ENCODE measurements around the gene ZCCHC10. TPM values are rescaled to one million over a fixed set of nuclear protein-coding genes. Genes with fewer than 3 reads are reported as not detected.

Gene ZCCHC10
- total and polyA plus RNA-seq, 10 of the 15 experiments (the other 5 are each of a cell fraction or from before 2014, with no cell fraction given) = 16.8 to 117 (median 53.5) TPM

DNA sequence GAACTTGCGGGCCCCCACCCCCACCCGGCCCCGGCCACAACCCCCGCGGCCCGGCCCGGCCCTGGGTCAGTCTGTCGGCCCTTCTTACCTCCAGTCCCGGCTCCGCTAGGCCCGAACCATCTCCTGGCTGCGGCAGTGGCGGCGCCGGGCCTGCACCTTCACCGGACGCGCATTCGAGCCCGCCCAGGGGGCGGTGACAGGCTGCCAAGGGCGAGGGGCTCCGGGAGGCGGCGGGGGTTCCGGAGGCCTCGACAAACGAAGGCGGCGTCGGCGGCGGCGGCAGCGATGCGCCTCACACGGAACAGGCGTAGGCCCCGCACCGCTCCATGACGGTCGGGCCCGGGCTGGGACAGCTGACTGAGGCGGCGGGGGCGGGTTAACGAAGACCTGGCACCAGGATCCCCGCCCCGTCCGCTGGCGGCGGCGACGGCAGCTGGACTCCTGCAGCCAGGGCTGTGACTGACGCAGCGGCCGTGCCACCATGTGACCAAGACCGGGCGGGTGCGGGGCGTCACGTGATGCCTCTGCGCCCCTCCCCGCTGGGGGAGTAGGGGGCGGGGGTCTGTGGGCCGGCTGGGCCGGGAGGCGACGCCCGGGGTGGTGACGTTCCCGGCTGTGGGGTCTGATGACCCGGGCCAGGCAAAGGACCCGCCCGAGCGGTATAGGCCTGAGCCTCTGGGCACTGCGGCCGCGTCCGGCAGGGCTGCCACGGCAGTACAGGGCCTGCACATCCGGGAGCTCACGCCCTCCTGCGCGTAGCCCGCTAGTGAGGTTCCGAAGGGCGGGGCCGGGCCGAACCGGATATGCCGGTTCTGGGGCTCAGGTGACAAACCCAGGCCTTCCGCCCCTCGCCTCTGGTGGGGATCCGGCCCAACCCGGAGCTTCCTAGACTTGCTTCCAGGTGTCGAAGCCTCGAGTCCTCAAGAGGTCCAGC lies 62.9 kb downstream of the ZCCHC10 start, which contains the start of gene AFF4 (continued):
- TF ChIP-seq, protein P1, sequence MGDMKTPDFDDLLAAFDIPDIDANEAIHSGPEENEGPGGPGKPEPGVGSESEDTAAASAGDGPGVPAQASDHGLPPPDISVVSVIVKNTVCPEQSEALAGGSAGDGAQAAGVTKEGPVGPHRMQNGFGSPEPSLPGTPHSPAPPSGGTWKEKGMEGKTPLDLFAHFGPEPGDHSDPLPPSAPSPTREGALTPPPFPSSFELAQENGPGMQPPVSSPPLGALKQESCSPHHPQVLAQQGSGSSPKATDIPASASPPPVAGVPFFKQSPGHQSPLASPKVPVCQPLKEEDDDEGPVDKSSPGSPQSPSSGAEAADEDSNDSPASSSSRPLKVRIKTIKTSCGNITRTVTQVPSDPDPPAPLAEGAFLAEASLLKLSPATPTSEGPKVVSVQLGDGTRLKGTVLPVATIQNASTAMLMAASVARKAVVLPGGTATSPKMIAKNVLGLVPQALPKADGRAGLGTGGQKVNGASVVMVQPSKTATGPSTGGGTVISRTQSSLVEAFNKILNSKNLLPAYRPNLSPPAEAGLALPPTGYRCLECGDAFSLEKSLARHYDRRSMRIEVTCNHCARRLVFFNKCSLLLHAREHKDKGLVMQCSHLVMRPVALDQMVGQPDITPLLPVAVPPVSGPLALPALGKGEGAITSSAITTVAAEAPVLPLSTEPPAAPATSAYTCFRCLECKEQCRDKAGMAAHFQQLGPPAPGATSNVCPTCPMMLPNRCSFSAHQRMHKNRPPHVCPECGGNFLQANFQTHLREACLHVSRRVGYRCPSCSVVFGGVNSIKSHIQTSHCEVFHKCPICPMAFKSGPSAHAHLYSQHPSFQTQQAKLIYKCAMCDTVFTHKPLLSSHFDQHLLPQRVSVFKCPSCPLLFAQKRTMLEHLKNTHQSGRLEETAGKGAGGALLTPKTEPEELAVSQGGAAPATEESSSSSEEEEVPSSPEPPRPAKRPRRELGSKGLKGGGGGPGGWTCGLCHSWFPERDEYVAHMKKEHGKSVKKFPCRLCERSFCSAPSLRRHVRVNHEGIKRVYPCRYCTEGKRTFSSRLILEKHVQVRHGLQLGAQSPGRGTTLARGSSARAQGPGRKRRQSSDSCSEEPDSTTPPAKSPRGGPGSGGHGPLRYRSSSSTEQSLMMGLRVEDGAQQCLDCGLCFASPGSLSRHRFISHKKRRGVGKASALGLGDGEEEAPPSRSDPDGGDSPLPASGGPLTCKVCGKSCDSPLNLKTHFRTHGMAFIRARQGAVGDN (IDR thresholded peaks at IDR 0.05) = peak; percentile 88
- no peak for TF ChIP-seq ZNF384 (IDR thresholded peaks at IDR 0.05; ENCODE audit: borderline replicate concordance, low read depth, low read length)
- no peak for TF ChIP-seq SMARCA5 (IDR thresholded peaks at IDR 0.05)
- TF ChIP-seq, protein P2, sequence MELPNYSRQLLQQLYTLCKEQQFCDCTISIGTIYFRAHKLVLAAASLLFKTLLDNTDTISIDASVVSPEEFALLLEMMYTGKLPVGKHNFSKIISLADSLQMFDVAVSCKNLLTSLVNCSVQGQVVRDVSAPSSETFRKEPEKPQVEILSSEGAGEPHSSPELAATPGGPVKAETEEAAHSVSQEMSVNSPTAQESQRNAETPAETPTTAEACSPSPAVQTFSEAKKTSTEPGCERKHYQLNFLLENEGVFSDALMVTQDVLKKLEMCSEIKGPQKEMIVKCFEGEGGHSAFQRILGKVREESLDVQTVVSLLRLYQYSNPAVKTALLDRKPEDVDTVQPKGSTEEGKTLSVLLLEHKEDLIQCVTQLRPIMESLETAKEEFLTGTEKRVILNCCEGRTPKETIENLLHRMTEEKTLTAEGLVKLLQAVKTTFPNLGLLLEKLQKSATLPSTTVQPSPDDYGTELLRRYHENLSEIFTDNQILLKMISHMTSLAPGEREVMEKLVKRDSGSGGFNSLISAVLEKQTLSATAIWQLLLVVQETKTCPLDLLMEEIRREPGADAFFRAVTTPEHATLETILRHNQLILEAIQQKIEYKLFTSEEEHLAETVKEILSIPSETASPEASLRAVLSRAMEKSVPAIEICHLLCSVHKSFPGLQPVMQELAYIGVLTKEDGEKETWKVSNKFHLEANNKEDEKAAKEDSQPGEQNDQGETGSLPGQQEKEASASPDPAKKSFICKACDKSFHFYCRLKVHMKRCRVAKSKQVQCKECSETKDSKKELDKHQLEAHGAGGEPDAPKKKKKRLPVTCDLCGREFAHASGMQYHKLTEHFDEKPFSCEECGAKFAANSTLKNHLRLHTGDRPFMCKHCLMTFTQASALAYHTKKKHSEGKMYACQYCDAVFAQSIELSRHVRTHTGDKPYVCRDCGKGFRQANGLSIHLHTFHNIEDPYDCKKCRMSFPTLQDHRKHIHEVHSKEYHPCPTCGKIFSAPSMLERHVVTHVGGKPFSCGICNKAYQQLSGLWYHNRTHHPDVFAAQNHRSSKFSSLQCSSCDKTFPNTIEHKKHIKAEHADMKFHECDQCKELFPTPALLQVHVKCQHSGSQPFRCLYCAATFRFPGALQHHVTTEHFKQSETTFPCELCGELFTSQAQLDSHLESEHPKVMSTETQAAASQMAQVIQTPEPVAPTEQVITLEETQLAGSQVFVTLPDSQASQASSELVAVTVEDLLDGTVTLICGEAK (IDR thresholded peaks at IDR 0.05; ENCODE audit: borderline replicate concordance) = peak; percentile 75; the same call in 1 of the 2 replicates
- peak; percentile 84; the same call in 1 of the 2 replicates for TF ChIP-seq POLR2AphosphoS2 (IDR thresholded peaks at IDR 0.05; ENCODE audit: low read depth, low read length)
- TF ChIP-seq FOXK2 (IDR thresholded peaks at IDR 0.05) = no peak
- TF ChIP-seq NFYB (IDR thresholded peaks at IDR 0.05; ENCODE audit: insufficient read depth, low read depth, low read length) = no peak
- TF ChIP-seq TARDBP (IDR thresholded peaks at IDR 0.05; ENCODE audit: borderline replicate concordance) = peak; percentile 19; the same call in 1 of the 2 replicates
- no peak; the same call in 1 of the 2 replicates for TF ChIP-seq NR2C1 (IDR thresholded peaks at IDR 0.05)
- no peak for TF ChIP-seq CBX5 (IDR thresholded peaks at IDR 0.05; ENCODE audit: low read depth)
- TF ChIP-seq, protein P3, sequence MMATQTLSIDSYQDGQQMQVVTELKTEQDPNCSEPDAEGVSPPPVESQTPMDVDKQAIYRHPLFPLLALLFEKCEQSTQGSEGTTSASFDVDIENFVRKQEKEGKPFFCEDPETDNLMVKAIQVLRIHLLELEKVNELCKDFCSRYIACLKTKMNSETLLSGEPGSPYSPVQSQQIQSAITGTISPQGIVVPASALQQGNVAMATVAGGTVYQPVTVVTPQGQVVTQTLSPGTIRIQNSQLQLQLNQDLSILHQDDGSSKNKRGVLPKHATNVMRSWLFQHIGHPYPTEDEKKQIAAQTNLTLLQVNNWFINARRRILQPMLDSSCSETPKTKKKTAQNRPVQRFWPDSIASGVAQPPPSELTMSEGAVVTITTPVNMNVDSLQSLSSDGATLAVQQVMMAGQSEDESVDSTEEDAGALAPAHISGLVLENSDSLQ (IDR thresholded peaks at IDR 0.05) = peak; percentile 96
- peak; percentile 74 for TF ChIP-seq MEF2B (IDR thresholded peaks at IDR 0.05; ENCODE audit: partially characterized antibody, poor library complexity, severe bottlenecking)
- peak; percentile 59 to 92 for TF ChIP-seq EGR1 (IDR thresholded peaks at IDR 0.05; ENCODE audit: borderline replicate concordance in 1 of 2, low read depth in 2 of 2, low read length in 2 of 2)
- no peak for TF ChIP-seq SIX5 (IDR thresholded peaks at IDR 0.05; ENCODE audit: low read depth, low read length, severe bottlenecking)
- no peak for TF ChIP-seq ZNF274 (IDR thresholded peaks at IDR 0.05; ENCODE audit: insufficient read depth, insufficient read length)
- no peak for TF ChIP-seq STAT3 (IDR thresholded peaks at IDR 0.05; ENCODE audit: low read depth, low read length)
- TF ChIP-seq ZBED1 (IDR thresholded peaks at IDR 0.05; ENCODE audit: borderline replicate concordance) = no peak
- no peak for TF ChIP-seq KAT2A (conservative IDR thresholded peaks at IDR 0.05; ENCODE audit: control insufficient read depth, low read depth, low read length)
- TF ChIP-seq NFYA (IDR thresholded peaks at IDR 0.05; ENCODE audit: borderline replicate concordance, low read depth, low read length) = no peak
- TF ChIP-seq SREBF1 (IDR thresholded peaks at IDR 0.05; ENCODE audit: low read length) = no peak
- TF ChIP-seq POLR2A (IDR thresholded peaks at IDR 0.05; ENCODE audit: low read depth, low read length) = peak; percentile 98
